Peyer's patch (tissue), 4 donors: Measurements from ENCODE around the gene KMT2B. TPM values are rescaled to one million over a fixed set of nuclear protein-coding genes. Genes with fewer than 3 reads are reported as not detected.
"Not testable (repeated sequence)": the region's sequence is repeated elsewhere in the genome, so short reads cannot be mapped to it uniquely, and the experiment has no call there.

Source experiments
- DNase-seq, 3 donors: peaks; one replicate each; pipeline ENCODE4 v3.0.0-alpha.2; 2017 to 2019
- H3K27ac ChIP-seq, 4 donors: fragments of 200-600 bp; sonication (generic); one replicate each; pipeline ENCODE4 v1.5.1; 2016 to 2019
- H3K27me3 ChIP-seq, 2 donors: fragments of 200-600 bp; sonication (generic); one replicate each; pipeline ENCODE4 v1.5.1; 2019
- H3K36me3 ChIP-seq, 3 donors: fragments of 200-600 bp; sonication (generic); one replicate each; pipeline ENCODE4 v1.5.1; 2016 to 2019
- H3K4me1 ChIP-seq, 4 donors: fragments of 200-600 bp; sonication (generic); one replicate each; pipeline ENCODE4 v1.5.1; 2016 to 2019
- H3K4me3 ChIP-seq, 4 donors: fragments of 200-600 bp; sonication (generic); 1 replicate in 3 of 4; 2 replicates in 1 of 4; pipeline ENCODE4 v1.5.1; 2016 to 2019; ENCODE audit warnings: mild to moderate bottlenecking in 1 of 4
- H3K9me3 ChIP-seq, 4 donors: fragments of 200-600 bp; sonication (generic); one replicate each; pipeline ENCODE4 v1.5.1; 2016 to 2019; ENCODE audit warnings: mild to moderate bottlenecking in 1 of 4
- CTCF ChIP-seq, 6 experiments: fragments of 450-650 bp in 4 of 6; fragments of 200-600 bp in 2 of 6; sonication (generic) in 1 of 6; IDR thresholded peaks; one replicate each; pipeline ENCODE4 v1.5.1; 2017 to 2019; ENCODE audit warnings: antibody characterized with exemption in 6 of 6, mild to moderate bottlenecking in 3 of 6, moderate library complexity in 1 of 6
- POLR2A ChIP-seq, 2 donors: fragments of 450-650 bp; IDR thresholded peaks; one replicate each; pipeline ENCODE4 v1.5.1; 2017; ENCODE audit warnings: antibody characterized with exemption in 2 of 2, mild to moderate bottlenecking in 2 of 2, moderate library complexity in 2 of 2
- total RNA-seq, 4 donors: library from RNA; depleted of rRNA; stranded (reverse); fragments of >200 nt; gene quantifications; one replicate each; pipeline ENCODE4 v1.1.0, GENCODE V29; 2016

Gene KMT2B
- total RNA-seq, 4 donors from 2014 or later = 27.8 to 62.6 (median 41.9) TPM

GRCh38 chr19:35760711-35761349 lies 43.0 kb downstream of the KMT2B start:
- no peak for DNase-seq
- Histone ChIP-seq H3K27ac (no peak overlapping the region), H3K27me3 (no peaks in the 10 kb centered on the region), H3K4me1 (peaks cover 4 to 29% (median 11%) of the 10 kb centered on the region in 4 donors), H3K4me3 (no peak overlapping the region), H3K9me3 (no peaks in the 10 kb centered on the region), H3K36me3 (peaks cover 0 to 40% (median 0%) of the 10 kb centered on the region in 3 donors)
- no peak for TF ChIP-seq CTCF (IDR thresholded peaks at IDR 0.05)

- H3K27ac ChIP-seq = no peak overlapping the region
- DNase-seq = peak in 1 of 3 donors; percentile 45
- no peaks in the 10 kb centered on the region for H3K4me1 ChIP-seq
- no peaks in the 10 kb centered on the region for H3K27me3 ChIP-seq
- H3K36me3 ChIP-seq = peaks cover 0 to 40% (median 0%) of the 10 kb centered on the region in 3 donors
- H3K4me3 ChIP-seq = no peak overlapping the region
- no peaks in the 10 kb centered on the region for H3K9me3 ChIP-seq
- TF ChIP-seq POLR2A (IDR thresholded peaks at IDR 0.05) (no peak), CTCF (IDR thresholded peaks at IDR 0.05) (no peak)
These were observed 46.9 kb downstream of the KMT2B start for GRCh38 chr19:35764432-35765315.

- Histone ChIP-seq H3K36me3 (peaks cover 0 to 29% (median 0%) of the 10 kb centered on the region in 3 donors), H3K27me3 (no peaks in the 10 kb centered on the region), H3K9me3 (no peaks in the 10 kb centered on the region), H3K27ac (no peak overlapping the region), H3K4me3 (no peak overlapping the region), H3K4me1 (no peaks in the 10 kb centered on the region)
- DNase-seq = peak in 1 of 3 donors; percentile 35
- TF ChIP-seq CTCF (IDR thresholded peaks at IDR 0.05) = no peak
- TF ChIP-seq POLR2A (IDR thresholded peaks at IDR 0.05) = no peak
These were observed 48.8 kb downstream of the KMT2B start for GRCh38 chr19:35766571-35767104.

GRCh38 chr19:35767288-35768081 lies 49.7 kb downstream of the KMT2B start:
- Histone ChIP-seq H3K4me3 (no peak overlapping the region), H3K4me1 (no peaks in the 10 kb centered on the region), H3K9me3 (no peaks in the 10 kb centered on the region), H3K27me3 (no peaks in the 10 kb centered on the region), H3K36me3 (peaks cover 0 to 22% (median 0%) of the 10 kb centered on the region in 3 donors), H3K27ac (no peak overlapping the region)
- TF ChIP-seq POLR2A (IDR thresholded peaks at IDR 0.05) = no peak
- TF ChIP-seq CTCF (IDR thresholded peaks at IDR 0.05) = no peak
- no peak for DNase-seq

GRCh38 chr19:35768082-35768421 lies 50.2 kb downstream of the KMT2B start:
- Histone ChIP-seq H3K36me3 (peaks cover 0 to 22% (median 0%) of the 10 kb centered on the region in 3 donors), H3K9me3 (no peaks in the 10 kb centered on the region), H3K4me3 (no peak overlapping the region), H3K27ac (no peak overlapping the region), H3K27me3 (no peaks in the 10 kb centered on the region), H3K4me1 (no peaks in the 10 kb centered on the region)
- DNase-seq = no peak
- TF ChIP-seq CTCF (IDR thresholded peaks at IDR 0.05) (no peak), POLR2A (IDR thresholded peaks at IDR 0.05) (no peak)

- not testable (repeated sequence) for H3K27me3 ChIP-seq, H3K36me3 ChIP-seq, H3K27ac ChIP-seq, H3K9me3 ChIP-seq, H3K4me3 ChIP-seq, DNase-seq
- H3K4me1 ChIP-seq = peaks cover 0 to 15% (median 5%) of the 10 kb centered on the region in 4 donors
These were observed 54.6 kb downstream of the KMT2B start for GRCh38 chr19:35772362-35772761.
